Measurements from ENCODE around the gene PRAMEF17.
"Not testable (repeated sequence)": the region's sequence is repeated elsewhere in the genome, so short reads cannot be mapped to it uniquely, and the experiment has no call there.

PRAMEF17 gene

DNA sequence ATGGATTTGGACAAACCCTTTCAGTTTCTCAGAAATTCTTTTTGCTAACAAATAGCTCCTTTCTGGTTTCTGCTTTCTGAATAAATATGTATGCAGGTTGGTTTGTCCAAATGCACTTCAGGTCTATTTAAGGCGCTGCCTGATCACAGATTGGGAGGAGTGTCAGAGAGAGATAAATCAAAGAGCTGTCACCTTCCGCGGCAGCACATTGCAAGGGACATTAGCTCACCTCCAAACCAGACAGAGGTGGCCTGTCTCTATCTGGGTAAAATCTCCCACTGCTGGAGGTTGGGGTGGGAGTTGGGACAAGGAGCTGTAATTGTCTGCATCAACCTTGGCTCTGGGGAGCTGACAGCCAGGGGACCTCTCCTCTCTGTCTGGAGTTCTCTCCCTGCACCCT, 46.0 kb downstream of the PRAMEF17 start:
- Histone ChIP-seq H3K36me3 (ENCODE audit: control insufficient read depth, insufficient read depth, low read length) (no peaks in the 10 kb centered on the region), H3K27me3 (replicated peaks; ENCODE audit: control insufficient read depth, insufficient read depth, low read length, poor library complexity, severe bottlenecking) (no peaks in the 10 kb centered on the region), H3K4me1 (ENCODE audit: control insufficient read depth, insufficient read depth, low read length, poor library complexity, severe bottlenecking) (no peaks in the 10 kb centered on the region), H3K4me3 (ENCODE audit: insufficient read depth, low read depth, low read length, poor library complexity, severe bottlenecking) (no peak overlapping the region), H3K9me3 (ENCODE audit: control insufficient read depth, low read length) (no peaks in the 10 kb centered on the region), H3K27ac (ENCODE audit: insufficient read depth, low read length, poor library complexity, severe bottlenecking) (no peak overlapping the region)
- DNase-seq: no peak

DNA sequence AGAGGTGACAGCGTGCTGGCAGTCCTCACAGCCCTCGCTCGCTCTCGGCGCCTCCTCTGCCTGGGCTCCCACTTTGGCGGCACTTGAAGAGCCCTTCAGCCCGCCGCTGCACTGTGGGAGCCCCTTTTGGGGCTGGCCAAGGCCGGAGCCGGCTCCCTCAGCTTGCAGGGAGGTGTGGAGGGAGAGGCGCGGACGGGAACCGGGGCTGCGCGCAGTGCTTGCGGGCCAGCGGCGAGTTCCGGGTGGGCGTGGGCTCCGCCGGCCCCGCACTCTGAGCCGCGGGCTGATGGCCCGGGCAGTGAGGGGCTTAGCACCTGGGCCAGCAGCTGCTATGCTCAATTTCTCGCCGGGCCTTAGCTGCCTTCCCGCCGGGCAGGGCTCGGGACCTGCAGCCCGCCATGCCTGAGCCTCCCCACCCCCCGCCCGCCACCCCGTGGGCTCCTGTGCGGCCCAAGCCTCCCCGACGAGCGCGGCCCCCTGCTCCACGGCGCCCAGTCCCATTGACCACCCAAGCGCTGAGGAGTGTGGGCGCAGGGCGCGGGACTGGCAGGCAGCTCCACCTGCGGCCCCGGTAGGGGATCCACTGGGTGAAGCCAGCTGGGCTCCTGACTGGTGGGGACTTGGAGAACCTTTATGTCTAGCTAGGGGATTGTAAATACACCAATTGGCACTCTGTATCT, 49.8 kb downstream of the PRAMEF17 start:
- H3K27me3 ChIP-seq (replicated peaks; ENCODE audit: control insufficient read depth, insufficient read depth, low read length, poor library complexity, severe bottlenecking); H3K36me3 ChIP-seq (ENCODE audit: control insufficient read depth, insufficient read depth, low read length); H3K4me1 ChIP-seq (ENCODE audit: control insufficient read depth, insufficient read depth, low read length, poor library complexity, severe bottlenecking); H3K9me3 ChIP-seq (ENCODE audit: control insufficient read depth, low read length); H3K27ac ChIP-seq (ENCODE audit: insufficient read depth, low read length, poor library complexity, severe bottlenecking); DNase-seq; H3K4me3 ChIP-seq (ENCODE audit: insufficient read depth, low read depth, low read length, poor library complexity, severe bottlenecking): not testable (repeated sequence)

All from effector memory CD4-positive, alpha-beta T cell (primary cell).